HepG2 (cell line): Measurements from ENCODE around the gene ZNF148. TPM values are rescaled to one million over a fixed set of nuclear protein-coding genes. Genes with fewer than 3 reads are reported as not detected.

Experiments
- ATAC-seq: fragments of 200-7000 bp; cut with Tn5 transposase; 3 replicates; pipeline ENCODE4 v1.9.1; 2020; ENCODE audit warnings: mild to moderate bottlenecking, moderate library complexity
- BruUV-seq: library from RNA; stranded (reverse); fragments of 400-500 nt; replicated peaks from 2 replicates; lab custom pipeline; 2021; lab: Mats Ljungman, UMichigan
- CTCF ChIA-PET: fragments of 300-600 bp; formaldehyde crosslinking; extraction: SDS; loops from one replicate; lab custom pipeline; 2021; ENCODE audit warnings: low total read pairs, inconsistent platforms, low intra/inter-chr PET ratio; lab: Yijun Ruan, JAX
- POLR2A ChIA-PET: fragments of 350-600 bp; sonication (Branson Sonifier 250); formaldehyde crosslinking; loops from one replicate; lab custom pipeline; 2020; ENCODE audit warnings: antibody characterized with exemption, inconsistent platforms; lab: Yijun Ruan, JAX
- DNase-seq: peaks from one replicate; pipeline ENCODE4 v3.0.0-alpha.2; 2015; ENCODE audit warnings: low spot score
- FAIRE-seq: peaks from 3 replicates; lab custom pipeline; 2011; peaks lifted over from hg19 to GRCh38; lab: Jason Lieb, UNC
- H2AFZ ChIP-seq: one replicate; pipeline ENCODE4 v1.6.1; 2011; ENCODE audit warnings: low read length, inconsistent platforms
- H3K27ac ChIP-seq: fragments of 300-600 bp; 3 replicates; pipeline ENCODE4 v1.8.0; 2011; ENCODE audit warnings: mixed run types, mild to moderate bottlenecking, mixed read lengths, low read length, inconsistent platforms; ENCODE audit not compliant: insufficient read depth; ENCODE audit errors: extremely low read length
- H3K27me3 ChIP-seq, 2 experiments: fragments of 200-600 bp in 1 of 2; 2 replicates in 1 of 2; 3 replicates in 1 of 2; pipeline versions ENCODE4 v1.6.0 to v1.8.0; 2011; ENCODE audit warnings: low read length in 2 of 2, mild to moderate bottlenecking in 2 of 2, moderate library complexity in 2 of 2, inconsistent platforms in 1 of 2; ENCODE audit not compliant: insufficient read depth in 2 of 2, control insufficient read depth in 1 of 2
- H3K36me3 ChIP-seq, 2 experiments: fragments of 200-600 bp in 1 of 2; replicated peaks in 1 of 2; 2 replicates in 1 of 2; 3 replicates in 1 of 2; pipeline versions ENCODE4 v1.5.1 to v1.8.0; 2011; ENCODE audit warnings: low read length in 2 of 2, inconsistent platforms in 1 of 2; ENCODE audit not compliant: insufficient read depth in 2 of 2, control insufficient read depth in 1 of 2
- H3K4me1 ChIP-seq: 2 replicates; pipeline ENCODE4 v1.5.1; 2012; ENCODE audit warnings: low read length, inconsistent platforms; ENCODE audit not compliant: insufficient read depth
- H3K4me2 ChIP-seq: 2 replicates; pipeline ENCODE4 v1.6.0; 2011; ENCODE audit warnings: low read depth, low read length, inconsistent platforms
- H3K4me3 ChIP-seq, 3 experiments: fragments of 200-600 bp in 1 of 3; sonication (generic), shearing (Covaris generic) in 1 of 3; replicated peaks in 1 of 3; 2 replicates each; pipeline ENCODE4 v1.5.1; 2011 to 2016; ENCODE audit warnings: low read length in 3 of 3, inconsistent platforms in 2 of 3, low read depth in 2 of 3, mild to moderate bottlenecking in 2 of 3, control low read depth in 1 of 3, mixed read lengths in 1 of 3; ENCODE audit not compliant: insufficient read depth in 1 of 3
- H3K79me2 ChIP-seq: one replicate; pipeline ENCODE4 v1.6.1; 2011; ENCODE audit warnings: low read length, inconsistent platforms; ENCODE audit not compliant: insufficient read depth
- H3K9ac ChIP-seq: 2 replicates; pipeline ENCODE4 v1.6.0; 2011; ENCODE audit warnings: mild to moderate bottlenecking, low read depth, low read length, inconsistent platforms; ENCODE audit not compliant: insufficient read depth
- H3K9me3 ChIP-seq: 2 replicates; pipeline ENCODE4 v1.5.1; 2012; ENCODE audit warnings: mild to moderate bottlenecking, low read length
- H4K20me1 ChIP-seq: 2 replicates; pipeline ENCODE4 v1.6.0; 2011; ENCODE audit warnings: inconsistent platforms, mild to moderate bottlenecking, low read length, moderate library complexity; ENCODE audit not compliant: insufficient read depth
- CCAR2 ChIP-seq: fragments of 200-400 bp; formaldehyde crosslinking; optimal IDR thresholded peaks from 2 replicates; pipeline ENCODE3; 2018; ENCODE audit warnings: low read depth, mild to moderate bottlenecking, low read length, moderate library complexity
- RFX1 ChIP-seq: fragments of 450-650 bp; IDR thresholded peaks from 2 replicates; pipeline ENCODE4 v1.6.1; 2017
- ZNF136 ChIP-seq: sonication (generic); formaldehyde crosslinking; IDR thresholded peaks from 2 replicates; pipeline ENCODE4 v1.8.1; 2022; ENCODE audit warnings: low read depth, mild to moderate bottlenecking, moderate library complexity, missing genetic modification reagents
- ZNF883 ChIP-seq: sonication (generic); formaldehyde crosslinking; IDR thresholded peaks from 2 replicates; pipeline ENCODE4 v1.5.1; 2020; ENCODE audit warnings: mild to moderate bottlenecking, missing genetic modification reagents; ENCODE audit errors: not compliant biosample characterization
- WGBS: methylation state at CpG from one replicate; pipeline ENCODE4 v1.1.6; 2017; ENCODE audit warnings: low lambda C conversion rate; 5-methylcytosine and 5-hydroxymethylcytosine counted together
- in situ Hi-C: cut with HindIII; loops from 2 replicates; pipeline ENCODE4 v1.10.0; 2017; ENCODE audit warnings: low pct_unique_long_range_greater_than_20kb; ENCODE audit not compliant: extremely low pct_ligation_motif_present
- intact Hi-C: fragments of 100-400 bp; cut with micrococcal nuclease; formaldehyde crosslinking; loops from one replicate; pipeline ENCODE4 v1.10.0; 2022; ENCODE audit not compliant: unreplicated experiment
- polyA plus RNA-seq, 8 experiments: library from polyadenylated mRNA; depleted of rRNA in 3 of 8; stranded (reverse) in 7 of 8; unstranded in 1 of 8; fragments of >200 nt; fragmentation: Illumina TruSeq in 4 of 8; extraction: Trizol in 4 of 8; gene quantifications; 2 replicates each; pipeline versions ENCODE4 v1.2.1 to v1.2.3, GENCODE V29; 2011 to 2016; ENCODE audit warnings: low read depth in 4 of 8, missing spikeins in 1 of 8, mixed read lengths in 1 of 8; ENCODE audit not compliant: insufficient read depth in 1 of 8
- total RNA-seq, 5 experiments: library from RNA; depleted of rRNA; stranded (reverse); fragments of >200 nt; fragmentation: Illumina TruSeq; extraction: Trizol; gene quantifications; 2 replicates each; pipeline ENCODE4 v1.2.3, GENCODE V29; 2016; ENCODE audit warnings: low read depth in 1 of 5
- TF ChIP-seq, protein P1 (sequence below): sonication (generic); formaldehyde crosslinking; IDR thresholded peaks from 2 replicates; pipeline ENCODE4 v1.4.0; 2020; ENCODE audit warnings: low read depth, missing genetic modification reagents

ZNF148 gene
- total and polyA plus RNA-seq, 2 of the 13 experiments (the other 11 are each of a cell fraction or from before 2014, with no cell fraction given), result 10.6 to 36.1 TPM

DNA sequence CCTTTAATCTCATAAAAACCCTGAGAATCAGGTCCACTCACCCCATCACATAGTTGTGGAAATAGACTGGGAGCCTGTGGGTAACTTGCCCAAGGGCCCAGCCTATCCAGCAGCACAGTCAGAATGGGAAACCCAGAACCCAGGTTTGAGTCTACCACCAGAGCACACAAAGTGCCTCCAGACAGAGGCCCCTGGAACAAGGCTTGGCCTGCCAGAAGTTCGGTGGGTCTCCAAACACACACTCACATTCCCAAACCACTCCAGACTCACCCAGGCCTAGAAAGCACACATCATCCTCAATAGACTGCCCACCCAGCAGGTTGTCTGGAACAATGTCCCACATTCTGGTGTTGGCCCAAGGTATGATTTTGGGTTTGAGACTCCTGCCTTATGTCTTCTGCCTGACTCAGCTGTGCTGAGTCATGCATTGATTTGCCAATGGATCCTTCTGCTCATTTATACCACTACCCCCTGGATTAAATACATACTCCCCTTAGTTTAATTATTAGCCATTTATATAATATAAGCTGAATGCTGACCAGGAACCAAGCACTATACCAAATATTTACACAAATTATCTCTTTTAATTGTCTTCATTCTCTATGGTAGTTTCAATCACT, 167.1 kb downstream of the ZNF148 start (continued):
- TF ChIP-seq ZNF883 (no peak), ZNF136 (CRISPR knock-in tag) (no peak)

DNA sequence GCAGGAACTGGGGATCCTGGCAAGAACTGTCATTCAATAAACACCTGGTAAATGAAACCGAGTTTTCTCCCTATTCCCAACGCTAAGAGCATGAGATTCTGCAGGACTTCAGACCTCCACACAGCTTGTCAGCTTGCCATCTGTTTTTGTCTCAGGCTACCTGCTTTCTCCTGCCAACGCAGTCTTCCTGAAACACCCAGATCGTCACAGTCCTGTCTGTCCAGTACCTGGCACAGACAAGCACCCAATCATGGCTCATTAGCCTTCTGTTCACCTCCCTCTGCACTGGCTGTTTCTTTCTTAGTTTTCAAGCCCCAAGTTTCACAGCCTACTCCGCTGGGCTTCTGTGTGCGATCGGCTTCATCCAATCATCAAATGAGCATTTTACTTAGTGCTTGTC, 167.6 kb downstream of the ZNF148 start:
- BruUV-seq, result no TSS peak
- CTCF ChIA-PET, result no interaction called here
- H3K27me3 ChIP-seq, result peaks cover 0 to 9% of the 10 kb centered on the region in 2 experiments; a peak in 2 of 5 replicates
- 0 out of 6 replicates have a peak overlapping the region, but pooled peaks of 2 of the 3 experiments have one; percentile 3 to 22 for H3K4me3 ChIP-seq
- in situ Hi-C loops, result no loop called here
- no peaks in the 10 kb centered on the region for H3K9me3 ChIP-seq
- TF ChIP-seq, protein P1, sequence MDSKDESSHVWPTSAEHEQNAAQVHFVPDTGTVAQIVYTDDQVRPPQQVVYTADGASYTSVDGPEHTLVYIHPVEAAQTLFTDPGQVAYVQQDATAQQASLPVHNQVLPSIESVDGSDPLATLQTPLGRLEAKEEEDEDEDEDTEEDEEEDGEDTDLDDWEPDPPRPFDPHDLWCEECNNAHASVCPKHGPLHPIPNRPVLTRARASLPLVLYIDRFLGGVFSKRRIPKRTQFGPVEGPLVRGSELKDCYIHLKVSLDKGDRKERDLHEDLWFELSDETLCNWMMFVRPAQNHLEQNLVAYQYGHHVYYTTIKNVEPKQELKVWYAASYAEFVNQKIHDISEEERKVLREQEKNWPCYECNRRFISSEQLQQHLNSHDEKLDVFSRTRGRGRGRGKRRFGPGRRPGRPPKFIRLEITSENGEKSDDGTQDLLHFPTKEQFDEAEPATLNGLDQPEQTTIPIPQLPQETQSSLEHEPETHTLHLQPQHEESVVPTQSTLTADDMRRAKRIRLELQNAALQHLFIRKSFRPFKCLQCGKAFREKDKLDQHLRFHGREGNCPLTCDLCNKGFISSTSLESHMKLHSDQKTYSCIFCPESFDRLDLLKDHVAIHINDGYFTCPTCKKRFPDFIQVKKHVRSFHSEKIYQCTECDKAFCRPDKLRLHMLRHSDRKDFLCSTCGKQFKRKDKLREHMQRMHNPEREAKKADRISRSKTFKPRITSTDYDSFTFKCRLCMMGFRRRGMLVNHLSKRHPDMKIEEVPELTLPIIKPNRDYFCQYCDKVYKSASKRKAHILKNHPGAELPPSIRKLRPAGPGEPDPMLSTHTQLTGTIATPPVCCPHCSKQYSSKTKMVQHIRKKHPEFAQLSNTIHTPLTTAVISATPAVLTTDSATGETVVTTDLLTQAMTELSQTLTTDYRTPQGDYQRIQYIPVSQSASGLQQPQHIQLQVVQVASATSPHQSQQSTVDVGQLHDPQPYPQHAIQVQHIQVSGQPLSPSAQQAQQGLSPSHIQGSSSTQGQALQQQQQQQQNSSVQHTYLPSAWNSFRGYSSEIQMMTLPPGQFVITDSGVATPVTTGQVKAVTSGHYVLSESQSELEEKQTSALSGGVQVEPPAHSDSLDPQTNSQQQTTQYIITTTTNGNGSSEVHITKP, result no peak
- TF ChIP-seq CCAR2 (no peak), RFX1 (no peak)
- peak overlapping the region; percentile 48 for H2AFZ ChIP-seq
- POLR2A ChIA-PET, result no interaction called here
- ATAC-seq (peak; percentile 56), DNase-seq (no peak), FAIRE-seq (peak; percentile 28)
- 49% methylated on average over 7 of the region's 7 CpGs for WGBS
- peaks cover 30% of the 10 kb centered on the region for H3K4me1 ChIP-seq
- intact Hi-C loops, result no loop called here
- no peak overlapping the region for H3K27ac ChIP-seq
- no peaks in the 10 kb centered on the region for H3K36me3 ChIP-seq
- peak overlapping the region; percentile 54 for H3K4me2 ChIP-seq
- no peaks in the 10 kb centered on the region for H4K20me1 ChIP-seq
- no peak overlapping the region for H3K9ac ChIP-seq
- no peaks in the 10 kb centered on the region for H3K79me2 ChIP-seq
